ENCODE results near the gene PDK2.
A peak's percentile ranks its signal among the peaks of the same experiment; 100 is the strongest.

The PDK2 gene

DNA sequence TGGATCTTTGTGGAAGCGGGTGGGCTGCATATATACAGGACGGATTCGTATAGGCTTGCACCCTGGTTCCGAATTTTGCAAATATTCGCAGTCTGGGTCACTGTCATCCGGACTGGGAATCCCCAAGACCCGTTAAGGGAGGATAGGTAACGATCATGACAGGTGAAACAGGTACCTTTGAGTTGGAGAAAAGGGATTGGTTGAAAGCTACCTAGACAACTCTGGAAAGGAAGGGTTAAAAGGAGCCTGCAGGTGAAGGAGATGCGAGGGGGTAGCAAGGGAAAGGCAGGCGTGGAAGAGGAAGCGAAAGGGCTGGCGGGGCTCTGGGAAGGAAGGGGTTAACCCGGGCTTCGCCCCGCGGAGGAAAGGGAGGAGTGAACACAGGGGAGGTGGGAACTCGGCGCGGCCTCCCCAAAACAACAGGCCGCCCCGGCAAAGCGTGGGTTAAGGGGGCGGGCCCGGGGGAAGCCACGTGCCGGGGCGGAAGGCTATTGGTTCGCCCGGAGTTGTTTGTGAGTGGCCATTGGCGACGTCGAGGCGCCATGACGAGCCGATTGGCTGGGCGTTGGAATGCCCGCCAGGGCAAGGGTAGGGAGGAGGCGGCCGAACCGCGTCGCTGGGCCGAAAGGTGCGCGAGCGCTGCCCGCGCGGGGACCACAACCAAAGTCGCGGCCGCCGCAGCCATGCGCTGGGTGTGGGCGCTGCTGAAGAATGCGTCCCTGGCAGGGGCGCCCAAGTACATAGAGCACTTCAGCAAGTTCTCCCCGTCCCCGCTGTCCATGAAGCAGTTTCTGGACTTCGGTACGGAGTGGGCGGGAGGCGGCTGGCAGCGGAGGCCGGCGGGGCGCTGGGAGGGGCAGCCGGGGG lies at the start of gene PDK2:
TSS of gene PDK2 (plus strand) at position 599 of the 867 bp plus-strand sequence. CDS start at position 684, 85 bp downstream.
- DNase-seq = peak; percentile 86

DNA sequence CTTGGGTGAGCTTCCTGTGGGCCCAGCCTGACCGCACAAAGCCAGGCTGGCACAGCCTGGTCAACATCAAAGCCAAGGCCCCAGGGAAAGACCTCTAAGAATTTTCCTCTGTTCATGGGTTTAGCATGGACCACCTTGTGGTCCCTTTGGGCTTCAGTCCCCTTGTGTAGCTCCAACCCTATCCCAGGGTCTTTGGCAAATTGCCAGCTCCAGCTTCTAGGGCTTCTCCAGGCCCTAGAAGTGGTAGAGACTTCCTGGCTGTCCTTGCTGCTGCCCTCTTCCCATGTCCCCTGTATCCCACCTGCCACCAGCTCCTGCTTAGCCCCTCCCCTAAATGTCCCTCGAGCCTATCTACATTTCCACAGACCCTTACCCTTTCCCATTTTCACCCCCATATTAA lies 49.0 kb upstream of the PDK2 start:
- DNase-seq = no peak

GRCh38 chr17:50046667-50047066 lies 48.5 kb upstream of the PDK2 start:
- DNase-seq = no peak

DNA sequence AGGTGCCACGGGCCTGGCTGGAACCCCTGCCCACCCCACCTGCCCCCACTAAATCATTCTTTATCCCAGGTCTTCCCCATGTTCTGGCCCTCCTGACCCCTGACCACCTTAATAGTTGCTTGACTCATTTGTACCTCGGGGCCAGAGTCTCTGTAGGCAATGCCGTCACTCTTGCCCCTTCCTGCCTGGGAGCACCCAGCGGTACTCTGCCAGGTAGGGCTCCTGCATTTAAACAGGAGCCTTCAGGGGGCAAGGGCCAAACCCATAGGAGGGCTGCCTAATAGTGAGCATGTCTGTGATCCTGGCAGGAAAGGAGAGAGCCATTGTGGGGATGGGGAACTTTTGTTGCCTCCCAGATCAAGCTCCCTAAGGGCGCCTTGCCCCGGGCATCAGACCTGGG lies 48.1 kb upstream of the PDK2 start:
- no peak for DNase-seq

DNA sequence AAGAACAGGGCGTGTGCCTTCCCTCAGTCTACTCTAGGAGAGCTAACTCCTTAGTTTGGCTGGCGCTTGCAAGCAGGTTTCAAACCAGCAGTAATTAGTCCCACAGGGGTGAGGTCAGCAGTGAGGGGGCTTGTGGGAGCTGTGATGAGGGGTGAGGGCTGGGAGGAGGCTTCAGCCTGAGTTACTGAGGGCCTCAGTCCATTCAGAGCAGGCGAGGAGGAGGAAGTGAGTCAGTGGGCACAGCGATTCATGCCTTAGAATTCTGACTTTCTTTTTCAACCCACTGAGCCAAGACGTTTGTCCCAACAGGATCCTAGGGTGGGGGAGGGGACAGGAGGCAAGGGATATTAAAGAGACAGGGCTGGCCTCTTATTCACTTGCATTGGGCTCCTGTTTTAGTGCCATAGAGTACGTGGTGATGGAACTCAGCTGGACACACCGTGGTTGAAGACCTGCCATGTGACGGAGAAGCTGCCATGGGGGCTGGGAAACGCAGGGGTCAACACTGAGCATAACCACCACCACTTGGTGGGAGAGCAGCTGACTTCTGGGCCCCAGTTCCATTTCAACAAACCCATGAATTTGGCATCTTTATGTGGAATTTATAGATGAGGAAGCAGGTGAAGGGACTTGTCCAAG lies 47.5 kb upstream of the PDK2 start:
- DNase-seq = no peak

- no peak for DNase-seq
Measured at GRCh38 chr17:50048146-50048720, 46.9 kb upstream of the PDK2 start.

DNA sequence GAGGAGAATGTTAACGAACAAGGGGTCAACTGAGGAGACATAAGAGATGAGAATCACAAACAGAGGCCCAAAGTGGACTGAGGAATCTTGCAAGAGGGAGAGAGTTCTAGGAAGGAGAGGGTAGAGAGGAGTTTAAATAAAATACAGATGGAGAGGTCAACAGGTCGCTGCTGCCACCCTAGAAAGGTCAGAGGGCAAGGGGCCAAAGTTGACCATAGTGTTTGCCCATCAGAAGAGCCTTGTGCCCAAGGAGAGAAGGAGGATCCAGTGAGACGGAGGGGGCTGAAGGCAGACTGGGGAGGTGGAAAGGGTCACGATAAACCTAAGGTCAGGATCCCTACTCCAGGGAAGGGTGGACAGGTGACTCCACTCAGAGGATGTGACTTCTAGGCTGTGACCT lies 46.2 kb upstream of the PDK2 start:
- DNase-seq = no peak

GRCh38 chr17:50049636-50050035 lies 45.5 kb upstream of the PDK2 start:
- no peak for DNase-seq

- DNase-seq = no peak
Measured at GRCh38 chr17:50050431-50051032, 44.6 kb upstream of the PDK2 start.

DNA sequence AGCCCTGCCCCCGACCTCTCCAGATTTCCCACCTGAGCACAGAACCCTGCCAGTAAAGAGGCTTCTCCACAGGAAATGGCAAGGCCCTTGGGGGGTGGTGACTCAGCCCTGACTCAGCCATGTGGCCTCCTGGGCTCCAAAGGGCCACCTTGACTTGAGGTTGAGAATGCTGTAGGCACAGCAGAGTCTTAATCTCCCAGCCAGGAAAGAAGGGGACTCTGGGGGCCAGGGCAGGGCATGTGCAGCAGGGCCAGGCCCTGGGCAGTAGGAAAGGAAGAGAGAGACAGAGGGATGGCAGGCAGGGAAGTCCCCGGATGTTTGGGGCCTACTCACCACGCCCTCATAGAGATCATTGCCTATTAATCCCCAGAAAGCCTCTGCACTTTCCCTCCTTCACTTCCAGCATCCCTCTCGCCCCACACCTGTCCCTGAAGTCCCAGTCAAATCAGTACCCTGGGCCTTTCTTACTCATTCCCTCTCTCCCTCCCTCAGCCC lies 44.0 kb upstream of the PDK2 start:
- DNase-seq = no peak

DNA sequence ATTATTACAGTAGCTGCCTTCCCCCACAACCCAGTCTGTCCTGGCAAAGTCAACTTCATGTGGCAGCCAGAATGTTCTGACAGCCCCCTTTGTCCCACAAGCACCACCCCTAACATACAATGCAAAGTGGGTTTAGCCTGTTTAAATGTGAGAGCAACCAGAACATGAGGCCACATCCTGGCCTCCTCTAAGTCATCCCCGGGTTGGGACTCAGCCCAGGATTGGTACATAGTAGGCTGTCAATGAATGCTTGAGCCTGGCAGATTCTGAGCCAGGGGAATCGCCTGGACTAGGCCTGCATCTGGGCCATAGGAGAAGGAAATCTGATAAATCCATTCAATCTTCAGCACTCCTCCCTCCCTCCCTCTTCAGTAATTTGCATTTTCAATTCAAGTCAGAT lies 43.5 kb upstream of the PDK2 start:
- no peak for DNase-seq

DNA sequence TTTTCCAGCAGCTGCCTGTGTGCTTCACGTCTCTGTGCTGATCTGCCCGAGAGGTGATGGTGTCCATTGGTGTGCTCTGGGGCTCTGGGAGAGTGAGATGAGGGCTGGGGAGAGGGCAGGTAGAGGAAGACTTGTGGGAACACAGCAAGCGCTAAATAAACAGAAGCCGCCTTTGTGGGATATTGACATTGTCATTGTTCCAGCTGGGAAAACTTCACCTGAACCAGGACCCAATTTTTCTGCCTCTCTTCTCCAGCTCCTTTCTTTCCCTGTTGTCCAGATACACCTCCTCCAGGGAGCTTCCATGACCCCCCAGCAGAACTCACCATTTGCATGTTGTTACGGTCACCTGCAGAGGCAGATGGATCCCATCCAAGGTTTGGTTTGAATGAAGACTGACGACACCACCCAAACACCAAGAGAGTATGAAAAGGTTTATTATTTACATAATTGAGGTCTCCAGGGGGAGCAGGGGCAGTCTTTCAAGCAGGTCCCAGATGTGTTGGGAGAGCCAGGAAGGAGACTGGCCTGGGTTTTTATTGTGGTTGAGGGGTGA lies 42.8 kb upstream of the PDK2 start:
- DNase-seq = no peak

DNA sequence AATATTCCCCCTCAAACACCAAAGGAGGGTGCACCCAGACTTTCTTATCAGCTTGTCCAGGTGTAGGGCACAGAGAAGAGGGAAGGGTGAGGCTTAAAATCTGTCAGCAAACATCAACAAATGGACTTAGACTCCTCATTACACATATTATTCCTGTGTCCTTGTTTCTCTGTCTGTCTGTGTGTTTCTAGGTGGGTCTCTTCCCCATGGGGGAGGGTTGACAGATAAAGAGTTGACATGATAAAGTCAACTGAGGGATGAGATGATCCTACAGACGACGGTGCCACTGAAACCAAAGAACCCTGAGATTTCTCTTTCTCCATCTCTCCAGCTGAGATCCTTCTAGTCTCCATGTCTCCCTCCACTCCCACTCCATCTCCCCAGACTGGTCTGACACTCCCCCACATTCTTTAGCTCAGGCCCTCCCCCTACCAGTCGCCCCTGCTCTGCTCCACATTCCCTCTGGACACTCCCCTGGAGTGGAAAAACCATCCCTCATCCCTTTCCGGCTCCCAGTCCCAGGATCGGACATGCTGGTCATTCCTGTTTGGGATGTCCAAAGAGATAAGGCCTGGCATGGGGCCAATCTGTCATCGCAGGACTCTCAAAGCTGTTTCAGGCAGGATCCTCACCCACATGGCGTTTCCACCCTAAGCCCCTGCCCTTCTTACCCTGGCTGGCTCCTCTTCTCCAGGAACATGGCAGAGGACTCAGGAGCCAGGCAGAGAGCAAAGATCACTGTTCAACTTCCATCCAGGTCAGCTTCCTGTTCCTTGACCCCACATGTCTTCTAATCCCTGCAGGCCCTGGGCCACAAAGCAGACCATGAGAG lies 42.1 kb upstream of the PDK2 start:
- no peak for DNase-seq

DNA sequence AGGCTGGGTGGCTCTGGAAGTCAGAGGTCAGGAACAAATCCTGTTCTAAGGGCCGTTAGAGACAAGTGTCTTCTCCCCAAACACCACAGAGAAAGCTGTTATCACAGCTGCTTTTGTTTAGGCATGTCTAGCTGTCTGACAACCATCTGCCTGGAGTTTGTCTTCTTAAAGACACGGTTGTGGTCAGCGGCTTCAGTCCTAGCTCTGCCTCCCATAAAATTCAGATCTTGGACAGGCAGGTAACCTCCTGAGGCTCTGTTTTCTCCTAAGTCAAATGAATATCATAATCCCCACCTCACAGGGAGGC lies 41.5 kb upstream of the PDK2 start:
- DNase-seq = no peak

- peak; percentile 76 for DNase-seq
Measured at GRCh38 chr17:50055055-50055425, 40.1 kb upstream of the PDK2 start.

DNA sequence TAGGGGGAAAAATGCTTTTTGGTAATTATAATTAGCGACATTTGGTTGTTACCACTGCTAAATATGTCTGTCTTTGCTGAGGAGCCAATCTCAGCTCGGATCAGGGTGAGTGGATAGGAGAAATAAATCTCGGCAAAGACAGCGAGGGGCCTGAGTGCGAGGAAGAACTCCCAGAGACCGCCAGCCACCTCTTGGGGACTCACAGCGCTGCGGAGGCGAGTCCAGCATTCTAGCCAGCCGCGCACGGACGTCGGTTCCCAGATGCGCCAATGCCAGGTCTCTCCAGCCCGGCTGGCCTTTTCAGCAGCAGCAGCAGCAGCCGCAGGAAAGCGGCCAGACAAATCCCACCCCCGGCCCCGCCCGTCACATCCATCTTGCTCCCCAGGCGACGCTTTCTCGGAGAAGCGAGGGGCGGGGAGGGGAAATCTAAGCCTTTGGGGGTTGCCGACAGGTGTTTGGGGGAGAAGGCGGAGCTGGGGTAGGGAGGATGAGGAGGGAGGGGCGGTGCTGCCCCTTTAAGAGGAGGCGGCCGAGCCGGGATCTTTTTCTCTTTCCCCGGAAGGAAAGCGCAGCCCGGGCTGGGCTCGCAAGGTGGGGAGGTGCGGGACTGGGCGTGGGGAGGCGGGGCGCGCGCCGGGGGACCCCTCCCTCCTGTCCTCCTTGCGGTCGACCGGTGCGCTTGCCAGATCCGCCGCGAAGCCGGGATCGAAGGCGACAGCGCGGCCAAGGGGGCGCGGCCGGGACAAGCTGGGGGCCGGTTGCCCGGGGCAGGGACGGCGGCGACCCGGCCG lies 39.5 kb upstream of the PDK2 start, which contains the start of gene ITGA3:
TSS of gene ITGA3 (plus strand) at position 685 of the 791 bp plus-strand sequence. CDS start 330 bp downstream, outside the sequence.
- DNase-seq = peak; percentile 86

GRCh38 chr17:50056217-50056960 lies 38.8 kb upstream of the PDK2 start:
- DNase-seq = peak; percentile 58

GRCh38 chr17:50056961-50057330 lies 38.2 kb upstream of the PDK2 start:
- no peak for DNase-seq

DNA sequence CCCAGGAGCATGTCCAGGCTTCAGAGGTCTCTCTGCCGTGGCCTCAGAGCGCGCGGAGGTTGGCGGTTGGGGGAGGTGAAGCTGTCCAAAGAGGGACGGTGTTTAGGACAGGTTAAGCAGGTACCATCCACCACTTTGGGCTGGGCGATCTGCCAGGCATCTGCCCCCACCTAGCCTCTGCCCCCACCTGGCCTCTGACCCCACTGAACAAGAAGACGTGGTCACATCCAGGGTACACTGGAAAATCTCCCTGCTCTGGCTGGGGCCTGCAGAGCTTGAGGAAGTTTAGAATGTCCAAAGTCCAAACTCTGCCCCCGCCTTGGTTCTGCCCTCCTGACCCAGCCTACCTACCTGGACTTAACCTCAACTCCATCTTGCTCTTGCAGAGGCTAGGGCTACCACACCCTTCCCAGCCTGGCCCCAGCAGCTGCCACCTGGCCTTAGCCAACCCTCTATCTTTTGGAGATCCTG lies 37.6 kb upstream of the PDK2 start:
- DNase-seq = no peak

DNA sequence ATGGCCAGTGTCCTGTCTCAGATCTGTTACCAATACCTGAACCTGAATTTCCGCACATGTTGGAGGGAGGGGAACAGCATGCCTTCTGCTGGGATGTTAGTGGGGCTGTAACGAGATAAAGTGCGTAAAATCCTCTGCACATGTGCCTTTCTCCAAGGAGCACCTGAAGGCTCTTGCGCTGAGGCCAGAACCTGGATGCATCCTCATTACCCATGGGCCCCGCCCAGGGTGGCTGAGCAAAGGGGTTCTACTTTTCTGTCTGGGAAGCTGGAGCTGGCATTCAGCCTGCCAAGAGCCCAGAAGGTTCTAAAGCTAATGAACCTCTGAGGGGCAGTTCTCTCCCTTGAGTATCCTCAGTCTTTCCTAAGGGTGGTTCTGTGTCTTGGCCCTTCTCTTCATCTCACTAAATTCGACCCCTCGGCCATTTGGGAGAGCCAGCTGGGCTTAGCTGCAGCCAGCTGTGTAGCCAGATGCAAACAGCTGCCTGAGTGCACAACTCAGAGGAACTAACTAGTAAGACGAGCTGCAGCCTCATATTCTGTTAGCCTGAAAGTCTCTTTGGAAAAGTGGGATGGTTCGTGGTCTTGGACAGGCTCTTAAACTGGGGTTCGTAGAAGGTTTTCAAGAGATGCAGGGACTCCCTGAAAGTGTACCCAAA lies 36.7 kb upstream of the PDK2 start:
- no peak for DNase-seq
